GM12874 (cell line): ENCODE measurements around the gene PCDHGA10.

Experiments used
- TF ChIP-seq, protein P1 (sequence below): IDR thresholded peaks from 2 replicates; pipeline ENCODE4 v1.5.1; 2011; ENCODE audit warnings: low read depth, mild to moderate bottlenecking, control low read depth, low read length, moderate library complexity; ENCODE audit not compliant: insufficient read depth

The PCDHGA10 gene

GRCh38 chr5:141441571-141442170, 28.9 kb downstream of the PCDHGA10 start:
- TF ChIP-seq, protein P1, sequence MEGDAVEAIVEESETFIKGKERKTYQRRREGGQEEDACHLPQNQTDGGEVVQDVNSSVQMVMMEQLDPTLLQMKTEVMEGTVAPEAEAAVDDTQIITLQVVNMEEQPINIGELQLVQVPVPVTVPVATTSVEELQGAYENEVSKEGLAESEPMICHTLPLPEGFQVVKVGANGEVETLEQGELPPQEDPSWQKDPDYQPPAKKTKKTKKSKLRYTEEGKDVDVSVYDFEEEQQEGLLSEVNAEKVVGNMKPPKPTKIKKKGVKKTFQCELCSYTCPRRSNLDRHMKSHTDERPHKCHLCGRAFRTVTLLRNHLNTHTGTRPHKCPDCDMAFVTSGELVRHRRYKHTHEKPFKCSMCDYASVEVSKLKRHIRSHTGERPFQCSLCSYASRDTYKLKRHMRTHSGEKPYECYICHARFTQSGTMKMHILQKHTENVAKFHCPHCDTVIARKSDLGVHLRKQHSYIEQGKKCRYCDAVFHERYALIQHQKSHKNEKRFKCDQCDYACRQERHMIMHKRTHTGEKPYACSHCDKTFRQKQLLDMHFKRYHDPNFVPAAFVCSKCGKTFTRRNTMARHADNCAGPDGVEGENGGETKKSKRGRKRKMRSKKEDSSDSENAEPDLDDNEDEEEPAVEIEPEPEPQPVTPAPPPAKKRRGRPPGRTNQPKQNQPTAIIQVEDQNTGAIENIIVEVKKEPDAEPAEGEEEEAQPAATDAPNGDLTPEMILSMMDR: no peak

- TF ChIP-seq, protein P1: no peak
Measured at GRCh38 chr5:141465351-141465750, 52.6 kb downstream of the PCDHGA10 start.
